M059J (cell line): ENCODE measurements around the gene ENTPD8. TPM values are rescaled to one million over a fixed set of nuclear protein-coding genes. Genes with fewer than 3 reads are reported as not detected.
"Not testable (repeated sequence)": the region's sequence is repeated elsewhere in the genome, so short reads cannot be mapped to it uniquely, and the experiment has no call there.

Experiments used
- DNase-seq: peaks from one replicate; pipeline ENCODE4 v3.0.0-alpha.2; 2012; ENCODE audit warnings: low read depth
- total RNA-seq: library from RNA; depleted of rRNA; stranded (reverse); fragments of >200 nt; shearing (Covaris generic); gene quantifications from 2 replicates; pipeline ENCODE4 v1.2.3, GENCODE V29; 2014; rRNA removed

Gene ENTPD8
- total RNA-seq, 1 experiment from 2014 or later = not detected

DNA sequence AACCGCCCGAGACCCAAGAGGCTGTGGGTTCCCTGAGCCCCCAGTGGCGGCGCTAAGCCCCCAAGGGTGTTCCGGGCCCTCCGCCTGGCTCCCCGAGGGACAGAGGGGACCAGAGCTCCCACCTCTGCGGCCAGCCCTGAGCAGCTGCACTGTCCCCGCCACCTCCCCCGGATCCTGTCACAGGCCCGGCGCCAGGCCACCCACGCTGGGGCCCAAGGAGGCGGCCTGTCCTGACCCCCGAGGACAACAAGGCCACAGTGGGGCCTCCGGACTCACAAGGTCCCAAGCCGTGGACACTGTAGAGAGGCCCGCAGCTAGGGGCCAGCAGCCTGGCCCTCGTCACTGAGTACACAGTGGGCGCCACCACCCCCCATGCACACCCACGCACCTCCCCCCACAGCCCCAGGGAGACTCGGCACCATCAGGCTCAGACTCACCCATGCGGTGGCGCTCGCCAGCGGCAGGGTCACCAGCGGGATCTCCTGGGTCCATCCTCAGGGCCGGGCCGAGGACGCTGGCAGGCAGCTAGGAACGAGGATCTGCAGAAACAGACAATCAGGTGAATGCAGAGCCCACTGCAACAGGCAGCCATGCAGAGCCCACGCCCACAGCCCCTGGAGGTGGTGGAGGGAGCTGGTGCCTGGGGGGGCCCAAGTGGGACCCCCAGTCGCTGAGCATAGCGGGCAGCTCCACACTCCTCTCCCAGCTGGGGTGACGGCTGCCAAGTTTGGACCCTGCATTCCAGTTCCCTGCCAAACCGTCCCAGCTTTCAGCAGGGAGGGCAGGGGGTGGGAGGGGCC lies 46.1 kb downstream of the ENTPD8 start:
- DNase-seq = no peak

DNA sequence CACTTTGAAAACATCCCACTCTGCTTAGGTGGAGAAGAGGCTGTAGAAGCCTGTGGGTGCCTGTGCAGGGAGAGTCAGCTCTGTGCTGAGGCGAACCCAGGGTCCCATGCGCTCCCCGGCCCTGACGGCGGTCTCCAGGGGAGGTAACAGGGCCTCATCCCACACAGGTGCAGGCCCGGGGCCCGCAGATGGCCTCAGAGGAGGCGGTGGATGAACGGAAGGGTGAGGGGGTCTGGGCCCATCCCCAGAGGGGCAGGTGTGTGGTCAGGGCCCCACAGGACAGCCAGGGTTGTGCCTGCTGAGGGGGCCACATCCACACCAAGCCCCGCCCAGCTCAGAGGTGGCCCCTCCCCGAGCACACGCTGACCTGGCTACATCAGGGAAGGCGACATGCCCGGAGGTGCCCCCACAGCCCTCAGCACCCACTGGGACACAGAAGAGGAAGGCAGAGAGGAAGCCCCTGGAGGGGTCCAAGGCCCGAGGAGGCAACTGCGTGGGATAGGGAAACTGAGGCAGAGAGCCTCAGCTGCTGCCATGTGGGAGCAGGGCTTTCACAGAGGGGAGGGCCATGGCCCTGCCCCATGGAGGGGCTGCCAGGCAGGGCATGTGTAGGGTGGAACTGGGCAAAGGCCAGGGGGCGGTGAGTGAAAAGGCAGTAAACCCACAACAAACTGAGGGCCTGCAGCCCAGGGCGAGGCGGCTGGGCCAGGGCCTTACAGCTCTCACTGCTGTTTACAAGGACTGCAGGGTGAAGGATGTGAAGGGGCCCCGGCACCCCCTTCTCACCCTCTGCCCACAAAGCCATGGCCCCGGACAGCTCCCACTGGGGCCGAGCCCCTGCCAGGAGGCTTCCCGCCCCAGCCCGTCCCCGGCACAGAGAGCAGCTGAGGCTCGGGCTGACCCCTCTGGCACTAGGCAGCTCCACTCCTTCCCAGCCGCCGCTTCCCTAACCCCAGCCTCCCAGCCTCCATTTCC lies 47.7 kb downstream of the ENTPD8 start:
- no peak for DNase-seq

DNA sequence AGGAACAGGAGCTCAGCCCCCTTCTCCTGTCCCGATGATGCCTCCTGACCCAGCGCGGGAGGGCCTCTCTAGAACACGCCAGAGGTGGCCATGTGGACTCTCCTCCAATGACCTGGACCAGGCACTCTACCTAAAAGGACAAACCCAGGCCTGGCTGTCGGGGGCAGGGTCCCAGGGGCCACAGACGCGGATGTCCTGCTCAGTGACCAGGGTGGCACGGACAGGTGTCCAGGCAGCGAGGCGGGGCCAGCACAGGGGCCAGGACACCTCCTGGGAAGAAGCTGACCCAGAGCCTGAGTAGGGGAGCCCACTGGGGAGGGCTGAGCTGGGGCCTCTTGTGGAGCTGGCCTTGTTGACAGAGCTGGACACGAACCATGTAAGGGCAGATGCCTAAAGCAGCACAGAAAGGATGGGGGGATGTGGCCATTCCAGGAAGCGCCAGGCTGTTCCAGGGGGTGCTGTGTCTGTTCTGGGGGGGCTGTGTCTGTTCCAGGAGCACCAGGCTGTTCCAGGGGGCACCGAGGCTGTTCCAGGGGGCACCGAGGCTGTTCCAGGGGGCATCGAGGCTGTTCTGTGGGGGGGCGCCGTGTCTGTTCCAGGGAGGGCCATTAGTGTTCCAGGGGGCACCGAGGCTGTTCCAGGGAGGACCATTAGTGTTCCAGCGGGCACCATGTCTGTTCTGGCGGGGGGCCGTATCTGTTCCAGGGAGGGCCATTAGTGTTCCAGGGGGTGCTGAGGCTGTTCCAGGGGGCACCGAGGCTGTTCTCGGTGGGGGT lies 48.7 kb downstream of the ENTPD8 start:
- DNase-seq = no peak

DNA sequence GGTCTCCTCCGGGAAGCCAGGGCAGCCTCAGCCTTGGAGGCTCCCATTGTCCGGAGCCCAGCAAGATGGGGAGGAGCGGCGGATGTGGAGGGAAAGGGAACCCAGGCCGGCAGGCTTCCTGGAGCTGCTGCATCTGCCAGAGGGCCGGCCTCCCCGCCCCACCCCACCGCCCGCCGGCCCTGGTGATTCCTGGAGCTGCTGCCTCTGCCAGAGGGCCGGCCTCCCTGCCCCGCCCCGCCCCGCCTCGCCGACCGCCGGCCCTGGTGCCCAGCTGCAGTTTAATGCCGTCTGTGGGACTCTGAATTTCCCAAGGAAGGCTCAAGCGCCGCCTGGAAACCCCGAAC lies 49.8 kb downstream of the ENTPD8 start:
- no peak for DNase-seq

DNA sequence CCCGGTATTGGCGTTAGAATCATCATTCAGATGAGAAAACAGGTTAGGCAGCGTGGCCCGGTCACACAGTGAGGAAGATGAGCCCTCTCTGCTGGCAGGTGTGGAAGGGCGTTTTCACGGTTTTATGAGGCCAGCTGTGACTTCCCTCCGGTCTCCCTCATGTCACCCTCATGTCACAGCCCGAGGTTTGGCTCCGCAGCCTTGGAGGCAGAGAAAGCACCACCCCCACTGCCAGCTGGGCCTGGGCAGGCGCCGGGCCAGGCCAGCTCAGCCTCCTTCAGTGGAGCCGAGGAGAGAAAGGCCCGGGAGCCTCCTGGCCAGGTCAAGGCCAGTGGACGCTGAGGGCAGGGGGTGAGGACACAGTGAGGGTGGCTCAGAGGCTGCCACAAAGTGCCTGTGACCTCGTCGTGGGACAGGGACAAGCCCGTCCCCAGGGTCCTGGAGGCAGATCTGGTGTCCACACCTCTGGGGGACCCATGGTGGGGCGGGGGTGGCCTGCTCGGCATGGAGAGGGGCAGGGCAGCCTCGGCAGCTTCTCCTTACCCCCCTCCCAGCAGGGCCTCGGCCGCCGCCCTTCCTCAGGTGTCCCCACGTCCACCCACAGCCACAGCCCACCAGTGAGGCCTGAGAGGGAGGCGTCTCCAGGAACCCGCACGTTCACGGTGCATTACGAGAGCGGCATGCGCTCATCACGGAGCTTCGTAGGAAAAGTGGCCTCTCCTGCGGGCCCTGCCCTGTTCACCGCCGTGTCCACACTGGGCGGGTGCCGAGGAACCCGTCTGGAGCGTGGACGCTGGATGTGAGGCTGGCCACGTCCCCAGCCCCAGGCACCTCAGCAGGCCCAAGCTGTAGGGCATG lies 50.4 kb downstream of the ENTPD8 start:
- DNase-seq = no peak

DNA sequence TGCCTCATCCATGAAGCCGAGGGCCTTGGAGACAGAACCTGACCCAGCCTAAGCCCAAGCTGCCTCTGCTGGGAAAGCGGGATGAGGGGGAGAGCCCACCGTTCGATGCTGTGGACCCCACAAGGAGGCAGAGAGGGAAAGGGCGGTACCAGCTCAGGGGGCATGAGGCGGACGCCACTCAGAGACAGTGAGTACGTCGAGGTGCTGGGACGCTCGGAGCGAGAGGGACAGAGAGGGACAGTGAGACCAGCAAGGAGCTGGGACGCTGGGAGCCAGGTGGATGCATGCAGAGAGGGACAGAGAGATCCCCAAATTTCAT lies 51.8 kb downstream of the ENTPD8 start:
- no peak for DNase-seq

DNA sequence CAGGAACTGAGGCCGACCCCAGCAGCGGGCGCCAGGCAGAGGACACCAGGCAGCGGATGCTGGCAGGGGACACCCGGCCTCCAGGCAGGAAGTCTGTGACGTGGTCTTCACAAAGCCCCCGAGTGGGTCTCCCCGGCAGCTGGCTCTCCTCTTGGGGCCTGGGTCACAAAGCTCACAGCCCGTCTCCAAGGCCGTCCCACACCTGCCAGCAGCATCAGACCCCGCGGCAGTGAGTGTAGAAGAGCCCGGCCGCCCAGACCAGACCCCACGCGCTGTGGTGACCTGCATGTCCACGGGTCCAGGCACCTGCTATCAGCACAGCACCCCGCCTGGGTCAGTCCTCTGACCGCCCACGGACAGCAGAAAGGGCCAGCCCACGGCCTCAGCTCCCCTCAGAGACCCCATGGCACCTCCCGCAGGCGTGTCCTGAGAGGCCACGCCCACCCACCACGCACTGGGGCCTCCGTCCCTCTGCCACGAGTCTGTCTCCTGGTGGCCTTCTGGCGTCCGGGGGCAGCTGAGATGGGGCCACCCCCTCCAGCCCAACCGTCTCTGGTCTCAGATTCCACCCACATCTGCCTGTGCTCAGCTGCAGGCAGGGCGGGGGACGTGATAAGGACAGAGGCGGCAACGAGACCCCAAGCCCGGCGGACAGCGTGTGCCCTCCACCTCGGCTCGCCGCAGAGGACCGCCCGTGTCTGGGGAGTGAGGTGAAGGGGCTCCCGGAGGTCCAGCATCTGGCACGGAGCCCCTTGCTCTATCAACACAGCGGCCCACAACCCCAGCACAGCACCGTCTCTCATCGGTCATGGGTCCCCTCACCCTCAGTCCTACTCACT lies 52.3 kb downstream of the ENTPD8 start:
- no peak for DNase-seq

DNA sequence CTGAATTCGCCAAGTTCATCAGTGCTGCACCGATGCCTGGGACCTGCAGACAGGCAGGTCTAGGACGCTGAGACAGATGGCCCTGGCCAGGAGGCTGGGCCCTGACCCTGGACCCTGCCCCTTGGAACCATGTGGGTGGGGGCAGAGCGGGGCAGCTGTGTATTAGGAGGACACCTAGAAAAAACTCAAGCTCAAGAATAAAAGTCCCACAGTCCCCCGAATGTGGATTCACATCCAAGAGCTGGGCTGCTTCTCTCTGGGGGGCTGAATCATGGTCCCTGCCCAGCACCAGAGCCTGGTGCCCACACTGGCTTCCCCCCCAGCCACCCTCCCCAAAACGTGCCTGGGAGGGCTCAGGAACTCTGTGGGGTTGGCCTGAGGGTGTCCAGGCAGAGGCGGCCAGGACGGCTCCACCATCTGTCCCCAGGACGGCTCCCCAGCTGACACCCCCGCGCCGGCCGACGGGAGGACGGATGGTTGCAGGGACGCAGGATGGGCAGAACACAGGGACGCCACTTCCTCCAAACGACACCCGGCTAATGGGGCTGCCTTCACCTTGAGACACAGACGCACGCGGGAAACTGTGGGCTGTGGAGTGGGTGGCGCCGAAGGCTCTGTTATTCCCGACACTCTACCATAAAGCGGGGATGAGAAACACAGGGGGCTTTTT lies 53.1 kb downstream of the ENTPD8 start:
- no peak for DNase-seq

DNA sequence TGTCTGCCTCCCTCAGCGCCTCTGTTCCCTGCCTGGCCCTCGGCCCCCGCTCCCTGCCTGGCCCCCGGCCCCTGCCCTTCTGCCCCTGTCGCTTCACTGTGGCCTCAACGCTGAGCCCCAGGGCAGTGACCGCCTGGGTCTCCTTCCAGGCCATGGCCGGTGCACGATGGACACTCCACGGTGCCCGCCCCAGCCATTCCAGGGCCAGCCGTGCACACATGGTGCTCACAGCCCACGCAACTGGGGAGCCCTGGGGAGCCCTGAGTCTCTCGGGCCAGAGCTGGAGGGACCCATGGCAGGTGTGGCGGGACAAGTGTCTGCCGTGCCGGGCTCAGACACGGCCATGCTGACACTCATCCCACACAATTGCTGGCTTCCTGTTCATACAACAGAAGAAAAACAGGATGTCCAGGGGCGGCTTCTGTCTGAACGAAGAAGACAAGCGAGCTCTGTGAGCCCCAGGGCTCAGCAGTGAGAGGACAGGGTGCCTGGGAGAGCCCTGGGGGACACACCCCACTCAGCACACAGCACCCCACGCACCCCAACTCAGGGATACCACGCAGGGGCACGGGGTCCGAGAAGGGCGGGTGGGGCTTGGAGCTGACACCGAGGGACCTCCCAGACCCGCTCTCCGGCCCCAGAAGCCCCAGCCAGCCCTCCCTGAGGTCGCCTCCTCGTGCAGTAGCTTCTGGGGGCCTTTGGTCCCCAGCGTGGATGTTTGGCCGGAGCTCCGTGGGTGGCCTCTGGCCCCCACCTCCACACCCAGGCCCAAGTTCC lies 53.9 kb downstream of the ENTPD8 start:
- no peak for DNase-seq

DNA sequence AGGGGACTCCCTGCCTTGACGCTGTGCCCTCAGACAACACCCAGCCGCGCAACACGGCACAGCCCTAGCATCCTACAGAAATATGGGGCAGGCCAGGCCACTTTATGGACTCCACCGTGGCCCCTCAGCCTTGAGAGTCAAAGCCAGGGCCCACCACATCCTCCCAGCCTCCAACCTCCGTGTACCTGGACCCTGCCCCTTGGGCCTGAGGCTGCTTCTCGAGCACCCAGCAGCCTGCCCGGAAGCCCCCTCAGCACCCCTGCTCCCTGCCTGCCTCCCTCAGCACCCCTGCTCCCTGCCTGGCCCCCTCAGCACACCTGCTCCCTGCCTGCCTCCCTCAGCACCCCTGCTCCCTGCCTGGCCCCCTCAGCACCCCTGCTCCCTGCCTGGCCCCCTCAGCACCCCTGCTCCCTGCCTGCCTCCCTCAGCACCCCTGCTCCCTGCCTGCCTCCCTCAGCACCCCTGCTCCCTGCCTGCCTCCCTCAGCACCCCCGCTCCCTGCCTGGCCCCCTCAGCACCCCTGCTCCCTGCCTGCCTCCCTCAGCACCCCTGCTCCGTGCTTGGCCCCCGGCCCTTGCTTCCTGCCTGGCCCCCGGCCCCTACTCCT lies 54.5 kb downstream of the ENTPD8 start:
- DNase-seq = not testable (repeated sequence)

DNA sequence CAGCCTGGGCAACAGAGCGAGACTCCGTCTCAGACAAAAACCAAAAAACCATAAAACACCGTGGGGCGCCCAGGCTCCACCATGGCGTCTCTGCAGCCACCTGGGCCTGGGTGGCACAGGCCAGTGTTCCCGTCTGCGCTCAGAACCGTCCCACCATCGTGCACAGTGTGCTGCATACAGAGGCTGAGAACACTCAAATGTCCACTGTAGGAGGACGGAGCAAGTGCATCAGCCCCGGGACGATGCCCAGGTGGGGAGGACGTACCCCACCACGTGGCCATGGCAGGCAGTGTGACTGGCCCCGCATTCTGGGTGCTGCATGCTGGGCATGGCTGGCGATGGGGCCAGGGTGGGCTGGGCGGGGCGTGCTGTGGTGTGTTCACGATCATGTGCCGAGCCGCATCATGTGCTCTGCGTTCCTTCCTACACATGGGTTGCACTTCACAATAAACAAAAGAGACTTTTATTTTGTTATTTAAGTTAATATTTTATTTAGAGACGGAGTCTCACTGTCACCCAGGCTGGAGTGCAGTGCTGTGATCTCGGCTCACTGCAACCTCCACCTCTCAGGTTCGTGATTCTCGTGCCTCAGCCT lies 56.0 kb downstream of the ENTPD8 start:
- DNase-seq = no peak

Other genes starting within 250 kb of the ENTPD8 start
- gene TPRN, start 240.6 kb downstream of the ENTPD8 start, total RNA-seq = 4.5 and 8.5 TPM in 2 replicates
- 68.2 and 68.9 TPM in 2 replicates for gene TMEM203, start 235.7 kb downstream of the ENTPD8 start, total RNA-seq
- gene NDOR1, start 235.7 kb downstream of the ENTPD8 start, total RNA-seq = 14.9 and 17.6 TPM in 2 replicates
- 0.39 TPM in 1 of 2 replicates, not detected in the other for gene RNF208, start 219.1 kb downstream of the ENTPD8 start, total RNA-seq
- 0.44 and 1.0 TPM in 2 replicates for gene CYSRT1, start 216.2 kb downstream of the ENTPD8 start, total RNA-seq
- gene RNF224, start 213.9 kb downstream of the ENTPD8 start, total RNA-seq = not detected in 2 replicates
- 0.10 TPM in 1 of 2 replicates, not detected in the other for gene SLC34A3, start 210.5 kb downstream of the ENTPD8 start, total RNA-seq
- gene TUBB4B, start 200.1 kb downstream of the ENTPD8 start, total RNA-seq = 273 and 381 TPM in 2 replicates
- gene STPG3, start 190.1 kb downstream of the ENTPD8 start, total RNA-seq = not detected in 2 replicates
- 41.8 and 73.9 TPM in 2 replicates for gene NELFB, start 186.0 kb downstream of the ENTPD8 start, total RNA-seq
- 1.7 TPM in 2 replicates for gene TOR4A, start 163.6 kb downstream of the ENTPD8 start, total RNA-seq
- not detected in 2 replicates for gene NRARP, start 139.1 kb downstream of the ENTPD8 start, total RNA-seq
- gene EXD3, start 18.2 kb downstream of the ENTPD8 start, total RNA-seq = 1.6 and 2.7 TPM in 2 replicates
- not detected in 2 replicates for gene NOXA1, start 18.0 kb downstream of the ENTPD8 start, total RNA-seq
- gene NSMF, start 18.0 kb upstream of the ENTPD8 start, total RNA-seq = 11.8 and 24.0 TPM in 2 replicates
- gene PNPLA7, start 109.0 kb upstream of the ENTPD8 start, total RNA-seq = 0.27 TPM in 1 of 2 replicates, not detected in the other
- 53.7 and 76.4 TPM in 2 replicates for gene MRPL41, start 110.5 kb upstream of the ENTPD8 start, total RNA-seq
- gene DPH7, start 137.6 kb upstream of the ENTPD8 start, total RNA-seq = 20.8 and 25.5 TPM in 2 replicates
- gene ZMYND19, start 149.2 kb upstream of the ENTPD8 start, total RNA-seq = 20.6 and 33.0 TPM in 2 replicates
- 29.1 and 31.7 TPM in 2 replicates for gene ARRDC1, start 164.3 kb upstream of the ENTPD8 start, total RNA-seq
- gene EHMT1, start 177.6 kb upstream of the ENTPD8 start, total RNA-seq = 24.3 and 38.4 TPM in 2 replicates